NOMO-1 (cell line): Measurements from ENCODE around the gene ALDH2.
A peak's percentile ranks its signal among the peaks of the same experiment; 100 is the strongest.
"Not testable (repeated sequence)": the region's sequence is repeated elsewhere in the genome, so short reads cannot be mapped to it uniquely, and the experiment has no call there.

Experiments used
- DNase-seq, 2 experiments: peaks; one replicate each; lab custom pipeline; 2025; ENCODE audit not compliant: unreplicated experiment in 2 of 2; lab: John Stamatoyannopoulos, UW

ALDH2 gene

DNA sequence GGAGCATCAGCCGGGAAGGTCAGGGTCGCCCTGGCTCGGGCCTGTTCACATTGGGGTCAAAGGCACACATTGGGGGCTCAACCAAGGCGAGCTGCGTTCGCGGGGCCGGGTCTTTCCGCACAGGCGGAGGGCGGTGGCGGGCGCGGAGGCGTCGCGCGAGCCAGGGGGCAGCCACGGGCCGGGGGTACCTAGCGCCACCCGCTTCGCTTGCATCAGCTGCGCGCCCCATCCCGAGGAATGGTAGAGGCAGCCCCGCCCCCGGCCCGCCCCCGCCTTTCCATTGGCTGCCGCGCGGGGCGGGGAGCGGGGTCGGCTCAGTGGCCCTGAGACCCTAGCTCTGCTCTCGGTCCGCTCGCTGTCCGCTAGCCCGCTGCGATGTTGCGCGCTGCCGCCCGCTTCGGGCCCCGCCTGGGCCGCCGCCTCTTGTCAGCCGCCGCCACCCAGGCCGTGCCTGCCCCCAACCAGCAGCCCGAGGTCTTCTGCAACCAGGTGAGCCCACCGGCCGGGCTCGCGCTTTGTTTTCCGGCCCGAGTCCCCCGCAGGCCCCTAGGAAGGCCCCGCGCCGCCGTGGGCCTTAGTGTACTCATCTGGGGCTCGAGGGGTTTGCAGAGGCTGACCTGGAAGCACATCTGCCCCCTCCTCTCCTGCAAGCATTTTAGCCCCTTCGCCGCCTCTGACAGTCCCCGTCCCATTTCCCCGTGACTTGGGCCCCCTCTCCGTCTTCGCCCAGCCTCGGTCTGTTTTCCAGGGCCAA lies at the start of gene ALDH2:
ALDH2 (plus strand) TSS at position 326 of the 754 bp plus-strand sequence; CDS start at position 376, 50 bp downstream.
- DNase-seq, result peak in 1 of 2 experiments; percentile 14

DNA sequence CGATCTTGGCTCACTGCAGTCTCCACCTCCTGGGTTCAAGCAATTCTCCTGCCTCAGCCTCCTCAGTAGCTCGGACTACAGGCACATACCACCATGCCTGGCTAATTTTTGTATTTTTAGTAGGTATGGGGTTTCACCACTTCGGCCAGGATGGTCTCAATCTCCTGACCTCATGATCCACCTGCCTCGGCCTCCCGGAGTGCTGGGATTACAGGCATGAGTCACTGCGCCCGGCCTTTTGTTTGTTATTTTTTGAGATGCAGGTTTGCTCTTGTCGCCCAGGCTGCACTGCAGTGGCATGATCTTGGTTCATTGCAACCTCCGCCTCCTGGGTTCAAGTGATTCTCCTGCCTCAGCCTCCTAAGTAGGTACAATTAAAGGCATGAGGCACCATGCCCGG lies 47.4 kb upstream of the ALDH2 start:
- not testable (repeated sequence) for DNase-seq

DNA sequence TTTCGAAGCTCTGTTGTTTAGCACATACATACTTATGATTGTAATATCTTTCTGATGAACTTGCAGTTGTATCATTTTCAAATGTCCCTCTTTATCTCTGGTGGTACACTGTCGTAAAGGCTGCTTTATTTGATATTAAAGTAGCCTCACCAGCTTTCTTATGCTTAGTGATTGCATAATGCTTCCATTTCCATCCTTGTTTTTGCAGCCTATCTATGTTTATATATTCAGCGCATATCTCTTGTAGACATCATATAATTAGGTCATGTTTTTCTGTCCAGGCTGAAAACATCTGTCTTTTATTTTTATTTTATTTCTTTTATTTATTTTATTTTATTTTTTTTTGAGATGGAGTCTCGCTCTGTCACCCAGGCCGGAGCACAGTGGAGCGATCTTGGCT lies 46.3 kb upstream of the ALDH2 start:
- no peak for DNase-seq

DNA sequence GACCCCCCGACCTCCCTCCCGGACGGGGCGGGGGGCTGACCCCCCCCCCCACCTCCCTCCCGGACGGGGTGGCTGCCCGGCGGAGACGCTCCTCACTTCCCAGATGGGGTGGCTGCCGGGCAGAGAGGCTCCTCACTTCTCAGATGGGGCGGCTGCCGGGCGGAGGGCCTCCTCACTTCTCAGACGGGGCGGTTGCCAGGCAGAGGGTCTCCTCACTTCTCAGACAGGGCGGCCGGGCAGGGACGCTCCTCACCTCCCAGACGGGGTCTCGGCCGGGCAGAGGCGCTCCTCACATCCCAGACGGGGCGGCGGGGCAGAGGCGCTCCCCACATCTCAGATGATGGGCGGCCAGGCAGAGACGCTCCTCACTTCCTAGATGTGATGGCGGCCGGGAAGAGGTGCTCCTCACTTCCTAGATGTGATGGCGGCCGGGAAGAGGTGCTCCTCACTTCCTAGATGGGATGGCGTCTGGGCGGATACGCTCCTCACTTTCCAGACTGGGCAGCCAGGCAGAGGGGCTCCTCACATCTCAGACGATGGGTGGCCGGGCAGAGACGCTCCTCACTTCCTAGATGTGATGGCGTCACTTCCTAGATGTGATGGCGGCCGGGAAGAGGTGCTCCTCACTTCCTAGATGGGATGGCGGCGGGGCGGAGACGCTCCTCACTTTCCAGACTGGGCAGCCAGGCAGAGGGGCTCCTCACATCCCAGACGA lies 42.9 kb upstream of the ALDH2 start:
- DNase-seq, result not testable (repeated sequence)

- no peak for DNase-seq
Measured at GRCh38 chr12:111728795-111729194, 37.9 kb upstream of the ALDH2 start.

- no peak for DNase-seq
Measured at GRCh38 chr12:111730420-111730819, 36.3 kb upstream of the ALDH2 start.

DNA sequence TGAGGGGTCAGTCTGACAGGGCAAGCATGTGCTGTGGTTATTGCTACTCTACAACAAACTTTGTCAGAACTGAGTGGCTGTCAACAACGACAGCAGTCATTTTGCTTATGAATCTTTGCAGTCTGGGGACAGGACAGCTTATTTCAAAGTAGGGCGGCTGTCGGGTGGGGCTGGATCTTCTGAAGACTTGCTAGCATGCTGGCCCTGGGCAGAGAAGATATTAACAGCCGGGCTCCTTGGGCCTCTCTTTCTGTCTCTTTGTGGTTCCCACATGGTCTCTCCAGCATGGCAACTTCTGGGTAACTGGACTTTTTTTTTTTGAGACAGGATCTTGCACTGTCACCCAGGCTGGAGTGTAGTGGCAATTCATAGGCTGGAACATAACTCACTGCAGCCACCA lies 33.9 kb upstream of the ALDH2 start:
- no peak for DNase-seq

DNA sequence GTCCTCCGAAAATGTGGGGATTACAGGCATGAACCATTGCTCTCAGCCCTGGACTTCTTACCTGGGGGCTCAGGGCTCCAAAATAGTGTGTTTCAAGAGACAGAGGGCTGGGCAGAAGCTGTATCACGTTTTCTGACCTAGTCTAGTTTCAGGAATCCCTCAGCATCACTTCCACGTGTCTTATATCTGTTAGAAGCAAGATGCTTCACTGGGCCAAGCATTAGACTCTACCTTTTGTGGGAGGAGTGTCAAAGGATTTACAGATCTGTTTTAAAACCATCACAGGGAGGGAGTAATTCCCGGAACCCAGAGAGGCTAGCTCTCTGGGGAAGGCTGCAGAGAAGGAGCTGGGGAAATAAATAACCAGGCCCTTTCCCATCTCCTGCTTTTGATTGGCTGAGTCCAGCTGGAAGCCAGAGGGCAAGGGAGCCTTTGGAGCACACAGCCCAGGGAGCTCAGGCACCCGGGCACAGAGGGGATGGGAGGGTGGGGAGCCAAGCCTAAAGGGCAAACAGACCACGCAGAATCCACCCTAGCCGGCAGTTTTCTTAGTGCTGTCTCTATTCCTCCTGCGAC lies 33.3 kb upstream of the ALDH2 start:
- DNase-seq, result no peak

DNA sequence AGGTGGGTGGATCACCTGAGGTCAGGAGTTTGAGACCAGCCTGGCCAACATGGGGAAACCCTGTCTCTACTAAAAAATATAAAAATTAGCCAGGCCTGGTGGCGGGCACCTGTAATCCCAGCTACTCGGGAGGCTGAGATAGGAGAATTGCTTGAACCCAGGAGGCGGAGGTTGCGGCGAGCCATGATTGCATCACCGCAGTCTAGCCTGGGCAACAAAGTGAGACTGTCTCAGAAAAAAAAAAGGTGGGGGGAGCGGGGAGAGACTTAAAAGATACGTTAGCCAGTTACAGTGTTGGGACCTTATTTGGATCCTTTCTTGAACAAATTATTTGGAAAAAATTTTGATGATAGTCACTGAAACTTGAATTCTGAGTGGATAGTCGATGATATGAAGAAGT lies 27.2 kb upstream of the ALDH2 start:
- DNase-seq, result not testable (repeated sequence)

- no peak for DNase-seq
Measured at GRCh38 chr12:111741235-111741812, 25.4 kb upstream of the ALDH2 start.

DNA sequence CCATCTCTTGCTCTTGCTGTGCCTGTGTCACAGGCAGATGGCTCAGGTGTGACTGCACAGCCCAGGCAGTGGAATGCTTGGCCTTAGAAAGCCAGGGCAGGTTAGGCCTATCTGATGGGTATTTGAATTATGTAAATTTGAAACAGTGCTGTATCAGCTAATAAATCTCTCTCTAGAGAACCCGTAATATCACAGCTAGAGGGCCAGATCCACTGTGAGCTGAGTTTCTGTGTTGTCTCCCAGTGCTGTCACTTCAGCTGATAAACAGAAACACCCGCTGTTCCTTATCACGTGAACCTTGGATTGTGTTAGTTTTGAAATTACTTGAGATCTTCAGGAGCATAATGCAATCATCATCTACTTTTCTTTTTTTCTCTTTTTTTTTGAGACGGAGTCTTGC lies 21.5 kb upstream of the ALDH2 start:
- no peak for DNase-seq

- DNase-seq, result no peak
Measured at GRCh38 chr12:111747333-111747732, 19.4 kb upstream of the ALDH2 start.

- DNase-seq, result no peak
Measured at GRCh38 chr12:111748151-111748672, 18.5 kb upstream of the ALDH2 start.

- DNase-seq, result no peak
Measured at GRCh38 chr12:111748867-111749266, 17.9 kb upstream of the ALDH2 start.

- no peak for DNase-seq
Measured at GRCh38 chr12:111749391-111749790, 17.3 kb upstream of the ALDH2 start.

- DNase-seq, result no peak
Measured at GRCh38 chr12:111753144-111753881, 13.4 kb upstream of the ALDH2 start.

- DNase-seq, result no peak
Measured at GRCh38 chr12:111754671-111755070, 12.1 kb upstream of the ALDH2 start.

- no peak for DNase-seq
Measured at GRCh38 chr12:111756196-111756595, 10.5 kb upstream of the ALDH2 start.

- no peak for DNase-seq
Measured at GRCh38 chr12:111756681-111757080, 10.1 kb upstream of the ALDH2 start.

DNA sequence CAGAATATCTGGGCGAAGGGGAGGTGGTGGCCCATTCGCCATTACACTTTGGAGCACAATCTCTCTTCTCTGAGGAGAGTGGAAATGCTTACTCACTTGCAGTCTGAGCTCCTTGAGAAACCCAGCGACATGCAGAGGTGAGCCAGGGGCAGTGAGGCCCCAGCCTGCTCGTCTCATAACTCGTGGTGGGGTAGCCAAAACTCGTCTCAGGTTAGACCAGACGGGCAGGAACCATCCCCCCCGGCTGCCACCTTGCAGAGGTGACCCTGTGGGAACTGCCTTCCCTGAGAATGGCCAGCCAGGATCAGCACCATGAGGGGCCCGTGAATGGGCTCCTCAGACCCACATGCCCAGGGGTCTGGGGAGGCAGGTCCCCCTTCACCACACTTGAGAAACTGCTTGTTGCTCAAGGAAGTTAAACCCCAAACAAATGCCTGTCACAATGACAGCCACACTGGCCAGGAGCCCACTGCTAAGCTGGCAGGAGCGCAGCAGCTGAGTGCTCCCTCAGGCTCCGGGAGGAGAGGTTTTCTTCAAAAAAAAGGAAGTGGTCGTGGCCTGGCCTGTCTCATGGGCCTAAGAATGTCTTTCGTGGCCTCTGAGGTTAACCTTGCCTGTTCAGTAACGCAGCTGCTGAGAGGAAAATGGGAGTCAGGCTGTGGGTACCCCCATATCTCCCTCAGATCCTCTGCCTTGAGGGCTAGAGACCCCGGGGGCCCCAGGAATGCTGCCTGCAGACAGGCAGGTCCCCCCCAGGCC lies 9.2 kb upstream of the ALDH2 start:
- peak; percentile 87 to 88 for DNase-seq
